ENCODE measurements around the gene ZEB2.

DNA sequence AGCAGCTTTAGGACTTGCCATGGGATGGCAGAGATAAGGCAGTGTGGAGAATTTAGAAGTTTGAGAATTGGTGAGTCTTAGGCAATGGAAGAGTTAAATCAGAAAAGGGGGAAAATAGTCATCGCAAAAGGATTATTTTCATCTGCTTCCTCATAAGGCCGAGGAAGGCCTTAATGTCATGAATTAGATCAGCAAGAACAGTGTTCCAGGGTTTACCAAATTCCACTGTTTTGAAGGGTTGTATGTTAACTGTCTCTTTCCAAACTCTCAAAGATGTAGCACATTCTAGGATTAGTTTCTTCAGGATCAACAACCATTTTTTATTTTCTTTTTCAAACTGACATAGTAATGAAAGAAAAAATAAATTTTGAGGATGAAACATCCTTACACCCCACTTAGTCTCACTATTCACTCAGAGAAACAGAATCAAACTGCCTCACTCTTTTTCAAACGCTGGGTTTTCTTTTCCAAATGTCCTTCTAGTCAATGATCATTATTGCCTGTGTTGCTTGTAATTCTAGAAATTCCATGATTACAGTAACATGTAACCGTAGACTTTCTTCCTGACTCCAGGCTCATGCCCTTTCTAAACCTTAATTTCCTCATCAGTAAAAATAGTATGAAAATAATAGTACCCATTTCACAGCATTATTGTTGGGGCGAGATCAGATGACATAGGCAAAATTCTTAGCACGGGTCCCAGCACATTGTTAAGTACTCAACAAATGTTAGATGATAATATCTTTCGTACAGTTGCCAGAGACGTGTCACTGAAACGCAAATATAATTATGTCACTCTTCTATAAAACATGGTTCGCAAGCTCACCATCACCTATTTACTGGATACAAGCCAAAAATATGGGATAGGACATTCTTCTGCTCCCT is 23.6 kb downstream of the ZEB2 start:
- TF ChIP-seq CTCF (IDR thresholded peaks at IDR 0.05), result no peak
- no peak for TF ChIP-seq POLR2A (IDR thresholded peaks at IDR 0.05; ENCODE audit: low read length)
- TF ChIP-seq CHD4 (IDR thresholded peaks at IDR 0.05; ENCODE audit: borderline replicate concordance), result no peak
- no peak for TF ChIP-seq EP300 (IDR thresholded peaks at IDR 0.05)
